ENCODE data around the gene CDC42SE2.

DNA sequence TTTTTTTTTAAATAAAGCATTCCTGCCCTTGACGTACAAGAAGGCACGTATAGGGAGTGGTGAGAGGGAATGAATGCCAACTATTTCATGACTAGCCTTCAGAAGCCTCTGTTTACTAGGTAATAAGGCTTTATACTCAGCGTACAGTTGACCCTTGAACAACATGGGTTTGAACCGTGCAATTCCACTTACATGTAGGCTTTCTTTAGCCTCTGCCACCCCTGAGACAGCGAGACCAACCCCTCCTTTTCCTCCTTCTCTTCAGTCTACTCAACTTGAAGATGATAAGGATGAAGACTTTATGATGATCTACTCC, 22.5 kb downstream of the CDC42SE2 start:
- TF ChIP-seq ATF1 (CRISPR knock-in tag; IDR thresholded peaks at IDR 0.05), result no peak
- TF ChIP-seq, protein P1, sequence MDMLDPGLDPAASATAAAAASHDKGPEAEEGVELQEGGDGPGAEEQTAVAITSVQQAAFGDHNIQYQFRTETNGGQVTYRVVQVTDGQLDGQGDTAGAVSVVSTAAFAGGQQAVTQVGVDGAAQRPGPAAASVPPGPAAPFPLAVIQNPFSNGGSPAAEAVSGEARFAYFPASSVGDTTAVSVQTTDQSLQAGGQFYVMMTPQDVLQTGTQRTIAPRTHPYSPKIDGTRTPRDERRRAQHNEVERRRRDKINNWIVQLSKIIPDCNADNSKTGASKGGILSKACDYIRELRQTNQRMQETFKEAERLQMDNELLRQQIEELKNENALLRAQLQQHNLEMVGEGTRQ (CRISPR knock-in tag; IDR thresholded peaks at IDR 0.05), result no peak
- TF ChIP-seq, protein P2, sequence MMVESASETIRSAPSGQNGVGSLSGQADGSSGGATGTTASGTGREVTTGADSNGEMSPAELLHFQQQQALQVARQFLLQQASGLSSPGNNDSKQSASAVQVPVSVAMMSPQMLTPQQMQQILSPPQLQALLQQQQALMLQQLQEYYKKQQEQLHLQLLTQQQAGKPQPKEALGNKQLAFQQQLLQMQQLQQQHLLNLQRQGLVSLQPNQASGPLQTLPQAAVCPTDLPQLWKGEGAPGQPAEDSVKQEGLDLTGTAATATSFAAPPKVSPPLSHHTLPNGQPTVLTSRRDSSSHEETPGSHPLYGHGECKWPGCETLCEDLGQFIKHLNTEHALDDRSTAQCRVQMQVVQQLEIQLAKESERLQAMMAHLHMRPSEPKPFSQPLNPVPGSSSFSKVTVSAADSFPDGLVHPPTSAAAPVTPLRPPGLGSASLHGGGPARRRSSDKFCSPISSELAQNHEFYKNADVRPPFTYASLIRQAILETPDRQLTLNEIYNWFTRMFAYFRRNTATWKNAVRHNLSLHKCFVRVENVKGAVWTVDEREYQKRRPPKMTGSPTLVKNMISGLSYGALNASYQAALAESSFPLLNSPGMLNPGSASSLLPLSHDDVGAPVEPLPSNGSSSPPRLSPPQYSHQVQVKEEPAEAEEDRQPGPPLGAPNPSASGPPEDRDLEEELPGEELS (CRISPR knock-in tag; IDR thresholded peaks at IDR 0.05), result no peak
- TF ChIP-seq CTCF (IDR thresholded peaks at IDR 0.05), result no peak
- no peak for TF ChIP-seq ZBTB21 (CRISPR knock-in tag; IDR thresholded peaks at IDR 0.05; ENCODE audit: borderline replicate concordance)
- TF ChIP-seq ETV6 (CRISPR knock-in tag; IDR thresholded peaks at IDR 0.05), result no peak
- no peak for TF ChIP-seq KAT7 (CRISPR knock-in tag; IDR thresholded peaks at IDR 0.05; ENCODE audit: borderline replicate concordance)
- no peak for TF ChIP-seq ZNF232 (CRISPR knock-in tag; IDR thresholded peaks at IDR 0.05)
- TF ChIP-seq ZNF423 (CRISPR knock-in tag; IDR thresholded peaks at IDR 0.05), result no peak
- TF ChIP-seq MLX (CRISPR knock-in tag; IDR thresholded peaks at IDR 0.05), result no peak
- TF ChIP-seq TP53 (CRISPR knock-in tag; IDR thresholded peaks at IDR 0.05), result no peak
- TF ChIP-seq MAX (CRISPR knock-in tag; IDR thresholded peaks at IDR 0.05), result no peak
- TF ChIP-seq ATF2 (CRISPR knock-in tag; IDR thresholded peaks at IDR 0.05; ENCODE audit: borderline replicate concordance, low read depth), result no peak
